ENCODE results near the gene PARVA.

PARVA gene

DNA sequence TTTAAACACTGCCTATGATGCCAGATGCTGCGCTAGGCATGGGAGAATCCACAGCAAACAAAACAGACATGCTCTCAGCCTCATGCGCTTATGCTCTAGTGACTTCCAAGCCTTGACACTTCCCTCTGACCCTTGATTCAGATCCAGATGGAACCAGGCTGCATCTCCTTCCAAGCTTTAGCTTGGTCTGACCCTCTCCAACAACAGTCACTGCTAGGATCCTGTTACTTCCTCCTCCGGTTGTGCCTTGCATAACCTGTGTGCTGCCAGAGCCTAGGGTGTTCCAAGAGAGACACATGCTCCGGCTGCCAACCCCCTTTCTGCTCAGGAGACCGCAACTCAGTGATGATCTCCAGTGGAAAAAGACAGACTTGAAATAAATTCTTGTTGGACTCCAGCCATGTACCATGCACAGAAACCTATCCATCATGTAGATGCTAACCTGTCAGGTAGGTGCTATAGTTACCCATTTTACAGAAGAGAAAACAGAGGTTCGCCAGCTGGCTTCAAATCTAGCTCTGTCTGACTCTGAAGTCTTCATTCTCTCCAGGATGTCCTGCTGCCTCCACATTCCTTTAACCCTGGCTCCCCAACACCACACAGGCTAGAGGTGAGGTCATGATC is 160.5 kb downstream of the PARVA start:
- DNase-seq (ENCODE audit: low read depth) = no peak
- TF ChIP-seq, protein P1, sequence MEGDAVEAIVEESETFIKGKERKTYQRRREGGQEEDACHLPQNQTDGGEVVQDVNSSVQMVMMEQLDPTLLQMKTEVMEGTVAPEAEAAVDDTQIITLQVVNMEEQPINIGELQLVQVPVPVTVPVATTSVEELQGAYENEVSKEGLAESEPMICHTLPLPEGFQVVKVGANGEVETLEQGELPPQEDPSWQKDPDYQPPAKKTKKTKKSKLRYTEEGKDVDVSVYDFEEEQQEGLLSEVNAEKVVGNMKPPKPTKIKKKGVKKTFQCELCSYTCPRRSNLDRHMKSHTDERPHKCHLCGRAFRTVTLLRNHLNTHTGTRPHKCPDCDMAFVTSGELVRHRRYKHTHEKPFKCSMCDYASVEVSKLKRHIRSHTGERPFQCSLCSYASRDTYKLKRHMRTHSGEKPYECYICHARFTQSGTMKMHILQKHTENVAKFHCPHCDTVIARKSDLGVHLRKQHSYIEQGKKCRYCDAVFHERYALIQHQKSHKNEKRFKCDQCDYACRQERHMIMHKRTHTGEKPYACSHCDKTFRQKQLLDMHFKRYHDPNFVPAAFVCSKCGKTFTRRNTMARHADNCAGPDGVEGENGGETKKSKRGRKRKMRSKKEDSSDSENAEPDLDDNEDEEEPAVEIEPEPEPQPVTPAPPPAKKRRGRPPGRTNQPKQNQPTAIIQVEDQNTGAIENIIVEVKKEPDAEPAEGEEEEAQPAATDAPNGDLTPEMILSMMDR (IDR thresholded peaks at IDR 0.05; ENCODE audit: insufficient read depth, low read depth, low read length, missing control alignments) = no peak
- H3K4me3 ChIP-seq (ENCODE audit: low read length) = no peak overlapping the region

DNA sequence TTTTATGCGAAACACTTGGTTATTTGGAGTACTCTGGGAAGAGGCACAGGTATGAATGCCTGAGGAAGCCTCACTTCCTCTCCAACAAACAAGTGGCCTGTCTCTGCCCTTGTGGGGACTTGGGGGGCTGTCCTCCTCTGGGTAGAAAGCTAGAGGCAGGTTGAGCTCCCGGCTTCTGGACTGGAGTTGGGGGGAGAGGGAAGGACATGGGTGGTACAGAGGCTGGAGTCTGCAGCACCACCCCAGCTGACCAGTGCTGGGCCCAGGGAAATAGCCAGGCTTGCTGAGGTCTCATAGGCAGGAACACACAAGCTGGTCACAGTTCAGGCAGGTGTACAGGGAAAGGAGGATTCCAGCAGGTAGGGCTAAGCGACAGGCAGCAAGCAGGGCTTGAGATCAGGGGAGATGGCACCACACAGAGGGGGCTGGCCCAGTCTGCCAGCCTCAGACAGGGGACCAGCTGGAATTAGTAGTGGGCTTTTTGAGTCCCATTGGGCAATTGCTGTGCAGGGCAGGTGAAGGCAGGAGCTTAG is 161.6 kb downstream of the PARVA start:
- DNase-seq (ENCODE audit: low read depth) = no peak
- H3K4me3 ChIP-seq (ENCODE audit: low read length) = no peak overlapping the region

DNA sequence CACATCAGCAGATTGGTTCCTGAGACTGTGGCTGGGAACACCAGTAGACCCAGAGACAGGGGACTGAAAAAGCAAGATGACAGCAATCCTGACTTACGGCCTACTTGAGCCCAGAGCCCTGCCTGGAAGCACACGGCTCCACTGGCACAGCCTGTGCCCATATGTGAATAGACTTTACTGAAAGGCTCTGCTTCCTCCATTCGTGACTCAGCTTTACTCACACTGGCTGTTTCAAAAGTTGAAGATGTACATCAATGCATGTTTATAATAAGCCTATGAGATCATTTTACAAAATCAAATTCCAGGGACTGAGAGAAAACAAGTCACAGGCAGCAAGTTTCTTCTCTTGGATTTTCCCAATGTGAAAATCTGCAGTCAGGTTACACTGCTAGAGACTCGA is 162.2 kb downstream of the PARVA start:
- DNase-seq (ENCODE audit: low read depth) = peak; percentile 93
- H3K4me3 ChIP-seq (ENCODE audit: low read length) = no peak overlapping the region
- TF ChIP-seq, protein P1 (IDR thresholded peaks at IDR 0.05; ENCODE audit: insufficient read depth, low read depth, low read length, missing control alignments) = no peak

More for the DNA sequence above, 161.6 kb downstream of the PARVA start:
- TF ChIP-seq, protein P1 (IDR thresholded peaks at IDR 0.05; ENCODE audit: insufficient read depth, low read depth, low read length, missing control alignments) = no peak

DNA sequence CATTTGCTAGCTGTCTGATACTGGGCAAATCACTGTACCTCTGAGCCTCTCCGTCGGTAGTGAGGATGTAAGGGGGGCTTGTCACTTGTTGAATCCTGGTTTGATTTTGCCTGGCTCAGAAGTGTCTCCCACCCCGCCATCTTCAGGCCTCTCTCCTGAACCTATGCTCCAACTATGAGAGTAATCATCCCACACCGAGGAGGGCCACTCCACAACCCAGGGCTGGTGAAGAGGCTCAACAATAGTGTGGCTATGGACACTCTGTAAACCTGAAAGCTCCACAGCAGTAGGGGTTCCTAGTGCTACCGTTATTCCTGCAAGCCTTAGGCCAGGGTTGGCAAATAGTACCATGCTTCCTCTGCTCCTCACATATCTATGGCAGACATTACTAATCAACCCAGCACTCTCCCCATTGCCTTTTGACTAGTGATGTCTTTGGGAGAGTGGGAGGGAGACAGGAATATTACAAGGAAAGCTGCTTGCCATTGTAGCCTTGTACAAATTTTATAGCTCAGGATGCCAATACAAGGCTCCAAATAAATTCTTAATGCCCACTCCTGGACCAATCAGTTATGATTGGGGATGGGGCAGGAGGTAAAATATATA is 162.8 kb downstream of the PARVA start:
- TF ChIP-seq, protein P1 (IDR thresholded peaks at IDR 0.05; ENCODE audit: insufficient read depth, low read depth, low read length, missing control alignments) = no peak
- peak; percentile 26 for DNase-seq (ENCODE audit: low read depth)
- H3K4me3 ChIP-seq (ENCODE audit: low read length) = no peak overlapping the region

DNA sequence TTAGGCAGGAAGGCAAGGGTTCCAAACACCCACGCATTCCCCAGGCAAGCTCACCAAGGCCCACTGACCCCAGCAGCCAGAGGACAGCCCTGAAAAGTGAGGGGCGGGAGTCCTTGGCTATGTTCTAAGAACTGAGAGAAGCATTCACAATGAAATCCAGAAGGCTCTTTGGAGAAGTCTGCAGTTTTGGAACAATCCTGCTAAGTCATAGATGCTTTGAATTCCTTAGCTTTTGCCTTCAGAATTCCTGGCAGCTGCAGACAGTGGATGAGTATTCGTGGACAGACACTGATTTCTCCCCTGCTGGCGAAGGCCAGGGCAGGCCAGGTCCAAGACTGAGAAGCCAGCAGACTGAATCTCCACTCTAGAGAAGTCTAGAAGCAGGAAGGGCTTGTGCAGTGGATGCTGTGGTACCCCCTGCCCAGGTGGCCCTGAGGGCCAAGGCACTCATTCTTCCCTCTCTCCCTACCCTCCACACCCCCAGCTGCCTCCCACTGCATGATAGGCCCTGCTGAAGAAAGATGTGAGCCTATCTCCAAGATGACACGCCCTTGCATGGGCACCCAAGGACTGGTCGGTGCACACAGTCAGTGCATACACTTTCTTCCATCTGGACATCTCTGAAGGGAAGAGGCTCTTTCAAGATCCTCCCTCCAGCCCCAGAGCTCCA is 163.7 kb downstream of the PARVA start:
- H3K4me3 ChIP-seq (ENCODE audit: low read length) = no peak overlapping the region
- TF ChIP-seq, protein P1 (IDR thresholded peaks at IDR 0.05; ENCODE audit: insufficient read depth, low read depth, low read length, missing control alignments) = no peak
- DNase-seq (ENCODE audit: low read depth) = peak; percentile 37

DNA sequence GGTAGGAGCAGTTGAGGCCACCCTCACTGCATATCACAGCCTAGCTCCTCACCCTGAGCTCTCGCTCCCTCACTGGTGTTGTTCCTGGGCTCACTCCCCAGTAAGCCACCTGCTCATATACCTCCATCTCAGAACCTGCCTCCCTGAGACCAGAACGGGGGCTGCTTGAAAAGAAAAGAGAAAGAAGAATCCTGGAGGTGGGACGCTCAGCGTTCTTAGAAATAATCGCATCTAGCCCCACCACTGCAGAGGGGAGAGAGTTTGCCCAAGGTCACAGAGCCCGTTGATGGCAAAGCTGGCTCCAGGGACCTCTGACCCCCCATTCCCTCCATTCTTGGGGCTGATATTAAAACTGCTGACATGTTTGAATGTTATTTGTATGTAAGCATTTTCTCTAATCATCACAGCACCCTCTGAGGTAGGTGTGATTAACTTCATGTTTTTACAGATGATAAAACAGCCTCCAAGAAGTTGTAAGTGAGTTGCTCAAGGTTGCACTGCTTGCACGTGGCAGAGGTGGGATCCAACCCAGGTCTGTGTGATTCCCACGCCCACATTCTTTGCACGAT is 164.3 kb downstream of the PARVA start:
- H3K4me3 ChIP-seq (ENCODE audit: low read length) = no peak overlapping the region
- DNase-seq (ENCODE audit: low read depth) = no peak
- TF ChIP-seq, protein P1 (IDR thresholded peaks at IDR 0.05; ENCODE audit: insufficient read depth, low read depth, low read length, missing control alignments) = no peak
